HCT116 (cell line): ENCODE data around the gene PROX1. TPM values are rescaled to one million over a fixed set of nuclear protein-coding genes. Genes with fewer than 3 reads are reported as not detected.

Experiments
- ATAC-seq: fragments of 200-7000 bp; cut with Tn5 transposase; 2 replicates; pipeline ENCODE4 v1.9.1; 2020; ENCODE audit warnings: mild to moderate bottlenecking, moderate library complexity
- BruUV-seq: library from RNA; stranded (reverse); fragments of 400-500 nt; replicated peaks from 2 replicates; lab custom pipeline; 2021; lab: Mats Ljungman, UMichigan
- CTCF ChIA-PET: fragments of 300-600 bp; sonication (Branson Sonifier 250); formaldehyde crosslinking; loops from one replicate; lab custom pipeline; 2021; ENCODE audit warnings: antibody characterized with exemption; lab: Charles Lee
- POLR2A ChIA-PET: fragments of 300-600, 350-600 bp; sonication (Branson Sonifier 250); formaldehyde crosslinking; loops from one replicate; lab custom pipeline; 2021; ENCODE audit warnings: antibody characterized with exemption; lab: Charles Lee
- RAD21 ChIA-PET, 2 experiments: fragments of 300-600 bp; sonication (Branson Sonifier 250); formaldehyde crosslinking; loops; one replicate each; lab custom pipeline; 2023; ENCODE audit warnings: low total read pairs in 2 of 2; ENCODE audit not compliant: uncharacterized antibody in 2 of 2, unreplicated experiment in 2 of 2, low non-redundant PET in 1 of 2; lab: Charles Lee
- DNase-seq: peaks from one replicate; pipeline ENCODE4 v3.0.0-alpha.2; 2010; ENCODE audit warnings: low read depth, low spot score
- H2AFZ ChIP-seq: fragments of 200-600 bp; shearing (Covaris generic), sonication (generic); 2 replicates; pipeline ENCODE4 v1.6.1; 2017; ENCODE audit warnings: low read depth, mixed run types, mixed read lengths, antibody characterized with exemption, low read length; ENCODE audit not compliant: poor library complexity, severe bottlenecking
- H3K27ac ChIP-seq: 2 replicates; pipeline ENCODE4 v1.5.1; 2012; ENCODE audit warnings: low read depth, low read length
- H3K27me3 ChIP-seq: fragments of 200-600 bp; sonication (generic); 2 replicates; pipeline ENCODE4 v1.6.1; 2016; ENCODE audit warnings: mixed run types, low read length, mixed read lengths; ENCODE audit not compliant: insufficient read depth
- H3K36me3 ChIP-seq, 2 experiments: fragments of 200-500 bp in 1 of 2; fragments of 200-600 bp in 1 of 2; sonication (Bioruptor generic) in 1 of 2; sonication (generic) in 1 of 2; 2 replicates each; pipeline versions ENCODE4 v1.5.1 to v1.6.1; 2014 to 2016; ENCODE audit warnings: low read length in 2 of 2, inconsistent platforms in 1 of 2, mixed read lengths in 1 of 2, mixed run types in 1 of 2; ENCODE audit not compliant: insufficient read depth in 2 of 2, control insufficient read depth in 1 of 2
- H3K4me1 ChIP-seq, 2 experiments: fragments of 200-600 bp in 1 of 2; sonication (generic) in 1 of 2; 2 replicates each; pipeline versions ENCODE4 v1.5.1 to v1.6.1; 2012 to 2017; ENCODE audit warnings: low read length in 2 of 2, inconsistent platforms in 1 of 2, mild to moderate bottlenecking in 1 of 2, mixed read lengths in 1 of 2, mixed run types in 1 of 2, moderate library complexity in 1 of 2; ENCODE audit not compliant: insufficient read depth in 2 of 2, control insufficient read depth in 1 of 2
- H3K4me2 ChIP-seq: fragments of 200-600 bp; sonication (generic); 2 replicates; pipeline ENCODE4 v1.6.1; 2017; ENCODE audit warnings: mixed run types, low read length, mixed read lengths
- H3K4me3 ChIP-seq, 2 experiments: fragments of 200-600 bp in 1 of 2; sonication (generic) in 1 of 2; replicated peaks in 1 of 2; 2 replicates each; pipeline ENCODE4 v1.5.1; 2011 to 2016; ENCODE audit warnings: low read length in 2 of 2, control low read depth in 1 of 2, low read depth in 1 of 2, mild to moderate bottlenecking in 1 of 2, mixed read lengths in 1 of 2, mixed run types in 1 of 2
- H3K79me2 ChIP-seq: fragments of 200-600 bp; sonication (generic); 2 replicates; pipeline ENCODE4 v1.6.1; 2017; ENCODE audit warnings: mild to moderate bottlenecking, mixed run types, low read length, moderate library complexity, mixed read lengths; ENCODE audit not compliant: insufficient read depth
- H3K9ac ChIP-seq: fragments of 200-600 bp; sonication (generic); 2 replicates; pipeline ENCODE4 v1.6.1; 2016; ENCODE audit warnings: low read length, mixed read lengths
- H3K9me2 ChIP-seq: fragments of 200-600 bp; sonication (generic), shearing (Covaris generic); 2 replicates; pipeline ENCODE4 v1.6.1; 2017; ENCODE audit warnings: mixed run types, mild to moderate bottlenecking, moderate library complexity; ENCODE audit not compliant: insufficient read depth
- H3K9me3 ChIP-seq, 2 experiments: fragments of 200-500 bp in 1 of 2; fragments of 200-600 bp in 1 of 2; sonication (Bioruptor generic) in 1 of 2; sonication (generic) in 1 of 2; 2 replicates each; pipeline ENCODE4 v1.6.1; 2014 to 2017; ENCODE audit warnings: low read length in 2 of 2, mixed read lengths in 2 of 2, inconsistent platforms in 1 of 2, low read depth in 1 of 2, mild to moderate bottlenecking in 1 of 2, mixed run types in 1 of 2, moderate library complexity in 1 of 2; ENCODE audit not compliant: control insufficient read depth in 1 of 2, insufficient read depth in 1 of 2
- H4K20me1 ChIP-seq: fragments of 200-600 bp; sonication (generic), shearing (Covaris generic); 2 replicates; pipeline ENCODE4 v1.6.1; 2017; ENCODE audit warnings: mixed run types, mild to moderate bottlenecking, moderate library complexity; ENCODE audit not compliant: insufficient read depth
- CEBPB ChIP-seq: IDR thresholded peaks from 2 replicates; pipeline ENCODE4 v1.6.1; 2012; ENCODE audit warnings: low read depth
- EZH2 ChIP-seq: fragments of 200-600 bp; sonication (generic); IDR thresholded peaks from 2 replicates; pipeline ENCODE4 v1.6.1; 2017; ENCODE audit warnings: antibody characterized with exemption, mixed run types
- EZH2phosphoT487 ChIP-seq: fragments of 200-600 bp; IDR thresholded peaks from 2 replicates; pipeline ENCODE4 v1.6.1; 2018; ENCODE audit warnings: antibody characterized with exemption, borderline replicate concordance
- FOSL1 ChIP-seq: IDR thresholded peaks from 2 replicates; pipeline ENCODE4 v1.6.1; 2012; ENCODE audit warnings: low read depth
- JUND ChIP-seq: IDR thresholded peaks from 2 replicates; pipeline ENCODE4 v1.6.1; 2012
- POLR2AphosphoS5 ChIP-seq: IDR thresholded peaks from 2 replicates; pipeline ENCODE4 v1.6.1; 2011; ENCODE audit warnings: mild to moderate bottlenecking, low read depth, low read length, moderate library complexity
- RAD21 ChIP-seq: IDR thresholded peaks from 2 replicates; pipeline ENCODE4 v1.6.1; 2012; ENCODE audit warnings: low read depth, mild to moderate bottlenecking
- SIN3A ChIP-seq: IDR thresholded peaks from 2 replicates; pipeline ENCODE4 v1.6.1; 2012; ENCODE audit warnings: low read depth
- SP1 ChIP-seq: IDR thresholded peaks from 2 replicates; pipeline ENCODE4 v1.6.1; 2012; ENCODE audit warnings: low read depth
- TCF7L2 ChIP-seq: IDR thresholded peaks from 2 replicates; pipeline ENCODE4 v1.7.0; 2011; ENCODE audit warnings: borderline replicate concordance, inconsistent platforms; ENCODE audit not compliant: insufficient read depth, insufficient read length; ENCODE audit errors: extremely low read depth
- ZNF274 ChIP-seq: fragments of 200-500 bp; sonication (Bioruptor generic); IDR thresholded peaks from 2 replicates; pipeline ENCODE4 v1.6.1; 2014; ENCODE audit warnings: mild to moderate bottlenecking, low read depth, low read length, inconsistent platforms
- intact Hi-C: fragments of 100-400 bp; cut with micrococcal nuclease; formaldehyde crosslinking; loops from 2 replicates; pipeline ENCODE4 v1.10.0; 2022
- total RNA-seq: library from RNA; stranded (reverse); gene quantifications from one replicate; pipeline ENCODE4 v1.2.1, GENCODE V29; 2021; ENCODE audit not compliant: unreplicated experiment
- TF ChIP-seq, protein P1 (sequence below): IDR thresholded peaks from 2 replicates; pipeline ENCODE4 v1.6.1; 2012; ENCODE audit warnings: low read depth
- TF ChIP-seq, protein P2 (sequence below): IDR thresholded peaks from 2 replicates; pipeline ENCODE4 v1.6.1; 2011; ENCODE audit warnings: mild to moderate bottlenecking, low read length, moderate library complexity; ENCODE audit not compliant: insufficient replicate concordance; ENCODE audit errors: extremely low read depth
- TF ChIP-seq, protein P3 (sequence below): IDR thresholded peaks from 2 replicates; pipeline ENCODE4 v1.6.1; 2012
- TF ChIP-seq, protein P4 (sequence below): IDR thresholded peaks from 2 replicates; pipeline ENCODE4 v1.6.1; 2012

The PROX1 gene
- total RNA-seq, 1 experiment from 2014 or later = 0.22 TPM

DNA sequence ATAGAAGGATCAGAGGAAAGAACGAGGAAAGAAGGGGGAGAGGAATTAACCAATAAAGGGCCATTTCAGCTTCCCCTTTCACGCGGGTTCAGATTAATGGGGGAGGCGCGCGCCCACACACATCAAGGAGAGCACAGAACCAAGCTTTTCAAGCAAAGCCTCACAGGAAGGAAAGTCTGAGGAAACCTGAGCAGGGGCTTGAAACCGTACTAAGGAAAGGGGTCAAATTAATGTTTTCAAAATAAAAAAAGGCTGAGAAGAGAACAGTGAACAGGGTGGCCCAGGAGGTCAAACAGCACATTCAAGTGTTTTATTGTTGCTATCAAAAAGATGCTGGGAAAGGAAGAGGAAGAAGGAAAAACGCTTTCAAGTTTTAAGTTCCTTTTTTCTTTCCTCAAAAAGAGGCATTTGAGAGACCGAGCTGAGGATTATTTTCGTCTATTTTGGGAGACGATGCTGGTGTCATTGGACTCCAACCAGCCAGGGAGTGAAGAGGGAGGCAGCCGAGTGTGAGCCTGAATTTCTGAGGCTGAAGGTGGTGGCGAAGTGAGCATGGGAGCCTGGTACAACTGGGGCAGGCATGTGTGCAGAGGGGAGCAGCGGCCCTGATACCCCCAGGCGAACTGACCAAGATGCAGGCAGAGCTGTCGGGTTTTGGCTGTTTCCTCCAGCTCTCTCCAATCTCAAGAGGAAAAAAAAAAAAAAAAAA, 88.4 kb downstream of the PROX1 start (continued):
- TF ChIP-seq, protein P1, sequence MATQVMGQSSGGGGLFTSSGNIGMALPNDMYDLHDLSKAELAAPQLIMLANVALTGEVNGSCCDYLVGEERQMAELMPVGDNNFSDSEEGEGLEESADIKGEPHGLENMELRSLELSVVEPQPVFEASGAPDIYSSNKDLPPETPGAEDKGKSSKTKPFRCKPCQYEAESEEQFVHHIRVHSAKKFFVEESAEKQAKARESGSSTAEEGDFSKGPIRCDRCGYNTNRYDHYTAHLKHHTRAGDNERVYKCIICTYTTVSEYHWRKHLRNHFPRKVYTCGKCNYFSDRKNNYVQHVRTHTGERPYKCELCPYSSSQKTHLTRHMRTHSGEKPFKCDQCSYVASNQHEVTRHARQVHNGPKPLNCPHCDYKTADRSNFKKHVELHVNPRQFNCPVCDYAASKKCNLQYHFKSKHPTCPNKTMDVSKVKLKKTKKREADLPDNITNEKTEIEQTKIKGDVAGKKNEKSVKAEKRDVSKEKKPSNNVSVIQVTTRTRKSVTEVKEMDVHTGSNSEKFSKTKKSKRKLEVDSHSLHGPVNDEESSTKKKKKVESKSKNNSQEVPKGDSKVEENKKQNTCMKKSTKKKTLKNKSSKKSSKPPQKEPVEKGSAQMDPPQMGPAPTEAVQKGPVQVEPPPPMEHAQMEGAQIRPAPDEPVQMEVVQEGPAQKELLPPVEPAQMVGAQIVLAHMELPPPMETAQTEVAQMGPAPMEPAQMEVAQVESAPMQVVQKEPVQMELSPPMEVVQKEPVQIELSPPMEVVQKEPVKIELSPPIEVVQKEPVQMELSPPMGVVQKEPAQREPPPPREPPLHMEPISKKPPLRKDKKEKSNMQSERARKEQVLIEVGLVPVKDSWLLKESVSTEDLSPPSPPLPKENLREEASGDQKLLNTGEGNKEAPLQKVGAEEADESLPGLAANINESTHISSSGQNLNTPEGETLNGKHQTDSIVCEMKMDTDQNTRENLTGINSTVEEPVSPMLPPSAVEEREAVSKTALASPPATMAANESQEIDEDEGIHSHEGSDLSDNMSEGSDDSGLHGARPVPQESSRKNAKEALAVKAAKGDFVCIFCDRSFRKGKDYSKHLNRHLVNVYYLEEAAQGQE = no peak
- no peak for TF ChIP-seq EZH2phosphoT487
- TF ChIP-seq, all 23 proteins: peak for 0

DNA sequence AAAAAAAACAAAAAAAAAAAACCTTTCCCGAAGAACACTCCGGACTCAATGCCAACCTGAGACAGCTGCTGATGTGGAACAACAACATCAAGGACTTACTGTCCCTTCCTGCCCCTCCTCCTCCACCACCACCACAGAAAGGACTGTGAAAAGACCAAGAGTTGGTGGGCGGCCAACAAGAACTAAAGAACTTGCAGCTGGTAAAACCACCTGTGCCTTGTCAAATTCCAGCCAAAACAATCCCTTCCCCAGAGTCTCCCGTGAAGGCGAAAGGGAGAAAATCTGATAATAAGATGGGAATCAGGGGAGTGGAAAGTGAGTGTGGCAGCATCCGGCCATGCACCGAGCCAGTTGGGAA, 88.9 kb downstream of the PROX1 start:
- Histone ChIP-seq H3K4me1 (no peaks in the 10 kb centered on the region), H4K20me1 (no peaks in the 10 kb centered on the region), H3K36me3 (no peaks in the 10 kb centered on the region), H3K9me2 (no peaks in the 10 kb centered on the region), H2AFZ (no peak overlapping the region), H3K27ac (no peak overlapping the region), H3K79me2 (no peaks in the 10 kb centered on the region), H3K27me3 (peaks cover 22% of the 10 kb centered on the region), H3K9me3 (no peaks in the 10 kb centered on the region), H3K9ac (no peak overlapping the region), H3K4me2 (no peak overlapping the region), H3K4me3 (no peak overlapping the region)
- ATAC-seq = no peak
- intact Hi-C loops = no loop called here
- RAD21 ChIA-PET = no interaction called here
- POLR2A ChIA-PET = no interaction called here
- CTCF ChIA-PET = no interaction called here
- DNase-seq = no peak
- no TSS peak for BruUV-seq
- TF ChIP-seq CEBPB (no peak), RAD21 (no peak), SP1 (no peak), TCF7L2 (no peak), SIN3A (no peak), EZH2 (no peak), ZNF274 (no peak), JUND (no peak), POLR2AphosphoS5 (no peak), FOSL1 (no peak), EZH2phosphoT487 (no peak)
- TF ChIP-seq, protein P1 = no peak
- TF ChIP-seq, protein P2, sequence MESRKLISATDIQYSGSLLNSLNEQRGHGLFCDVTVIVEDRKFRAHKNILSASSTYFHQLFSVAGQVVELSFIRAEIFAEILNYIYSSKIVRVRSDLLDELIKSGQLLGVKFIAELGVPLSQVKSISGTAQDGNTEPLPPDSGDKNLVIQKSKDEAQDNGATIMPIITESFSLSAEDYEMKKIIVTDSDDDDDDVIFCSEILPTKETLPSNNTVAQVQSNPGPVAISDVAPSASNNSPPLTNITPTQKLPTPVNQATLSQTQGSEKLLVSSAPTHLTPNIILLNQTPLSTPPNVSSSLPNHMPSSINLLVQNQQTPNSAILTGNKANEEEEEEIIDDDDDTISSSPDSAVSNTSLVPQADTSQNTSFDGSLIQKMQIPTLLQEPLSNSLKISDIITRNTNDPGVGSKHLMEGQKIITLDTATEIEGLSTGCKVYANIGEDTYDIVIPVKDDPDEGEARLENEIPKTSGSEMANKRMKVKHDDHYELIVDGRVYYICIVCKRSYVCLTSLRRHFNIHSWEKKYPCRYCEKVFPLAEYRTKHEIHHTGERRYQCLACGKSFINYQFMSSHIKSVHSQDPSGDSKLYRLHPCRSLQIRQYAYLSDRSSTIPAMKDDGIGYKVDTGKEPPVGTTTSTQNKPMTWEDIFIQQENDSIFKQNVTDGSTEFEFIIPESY = no peak
- TF ChIP-seq, protein P3, sequence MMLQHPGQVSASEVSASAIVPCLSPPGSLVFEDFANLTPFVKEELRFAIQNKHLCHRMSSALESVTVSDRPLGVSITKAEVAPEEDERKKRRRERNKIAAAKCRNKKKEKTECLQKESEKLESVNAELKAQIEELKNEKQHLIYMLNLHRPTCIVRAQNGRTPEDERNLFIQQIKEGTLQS = no peak
- TF ChIP-seq, protein P4, sequence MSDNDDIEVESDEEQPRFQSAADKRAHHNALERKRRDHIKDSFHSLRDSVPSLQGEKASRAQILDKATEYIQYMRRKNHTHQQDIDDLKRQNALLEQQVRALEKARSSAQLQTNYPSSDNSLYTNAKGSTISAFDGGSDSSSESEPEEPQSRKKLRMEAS = no peak
